Mononuclear cell (primary cell): ENCODE data around the gene PCDHGA3. TPM values are rescaled to one million over a fixed set of nuclear protein-coding genes. Genes with fewer than 3 reads are reported as not detected.
"Not testable (repeated sequence)": the region's sequence is repeated elsewhere in the genome, so short reads cannot be mapped to it uniquely, and the experiment has no call there.

Source experiments
- H3K27me3 ChIP-seq: 2 replicates; pipeline ENCODE4 v1.6.0; 2011; ENCODE audit warnings: low read length, control low read depth; ENCODE audit not compliant: insufficient read depth
- H3K4me1 ChIP-seq: 2 replicates; pipeline ENCODE4 v1.5.1; 2011; ENCODE audit warnings: mild to moderate bottlenecking, low read length, control low read depth; ENCODE audit not compliant: insufficient read depth
- H3K4me3 ChIP-seq: 2 replicates; pipeline ENCODE4 v1.5.1; 2011; ENCODE audit warnings: mild to moderate bottlenecking, low read length, moderate library complexity
- H3K9me3 ChIP-seq: 2 replicates; pipeline ENCODE4 v1.5.1; 2011; ENCODE audit warnings: low read depth, mild to moderate bottlenecking, control low read depth, low read length
- total RNA-seq: library from RNA; depleted of rRNA; stranded (reverse); fragments of >200 nt; gene quantifications from one replicate; pipeline ENCODE4 v1.2.3, GENCODE V29; 2012

Gene PCDHGA3
- total RNA-seq, 1 donor = 0.10 TPM

- not testable (repeated sequence) for H3K4me1 ChIP-seq, H3K9me3 ChIP-seq, H3K4me3 ChIP-seq
- peaks cover 91% of the 10 kb centered on the region for H3K27me3 ChIP-seq
Observed at GRCh38 chr5:141387557-141388311, 44.1 kb downstream of the PCDHGA3 start, which contains the start of gene PCDHGB4. PCDHGB4 (plus strand) TSS chr5:141387698; CDS start chr5:141387885, 187 bp downstream.

- Histone ChIP-seq H3K27me3 (peaks cover 91% of the 10 kb centered on the region), H3K4me3 (no peak overlapping the region), H3K4me1 (no peaks in the 10 kb centered on the region), H3K9me3 (peaks cover 9% of the 10 kb centered on the region)
Observed at GRCh38 chr5:141388661-141389060, 45.0 kb downstream of the PCDHGA3 start.

- Histone ChIP-seq H3K4me3 (no peak overlapping the region), H3K4me1 (no peaks in the 10 kb centered on the region), H3K27me3 (peaks cover 91% of the 10 kb centered on the region), H3K9me3 (peaks cover 12% of the 10 kb centered on the region)
Observed at GRCh38 chr5:141389153-141390042, 45.8 kb downstream of the PCDHGA3 start.

GRCh38 chr5:141392429-141393198 lies 49.0 kb downstream of the PCDHGA3 start, which contains the start of gene PCDHGA8:
PCDHGA8 (plus strand) TSS chr5:141392633; CDS start chr5:141392814, 181 bp downstream.
- Histone ChIP-seq H3K4me3 (no peak within 1 kb of the TSS), H3K27me3 (peaks cover 89% of the 10 kb centered on the region), H3K4me1 (no peaks in the 10 kb centered on the region), H3K9me3 (peaks cover 17% of the 10 kb centered on the region)

- H3K4me3 ChIP-seq = no peak overlapping the region
- no peaks in the 10 kb centered on the region for H3K4me1 ChIP-seq
- H3K9me3 ChIP-seq = peaks cover 17% of the 10 kb centered on the region
- peaks cover 90% of the 10 kb centered on the region for H3K27me3 ChIP-seq
Observed at GRCh38 chr5:141393267-141393666, 49.6 kb downstream of the PCDHGA3 start.

- H3K27me3 ChIP-seq = peaks cover 92% of the 10 kb centered on the region
- H3K9me3 ChIP-seq = peaks cover 17% of the 10 kb centered on the region
- not testable (repeated sequence) for H3K4me1 ChIP-seq, H3K4me3 ChIP-seq
Observed at GRCh38 chr5:141394401-141395187, 51.0 kb downstream of the PCDHGA3 start.

Other genes starting within 250 kb of the PCDHGA3 start
- 0.10 TPM for gene PCDHB2, start 249.2 kb upstream of the PCDHGA3 start, total RNA-seq
- under 0.01 TPM for gene PCDHB3, start 243.4 kb upstream of the PCDHGA3 start, total RNA-seq
- not detected for gene PCDHB4, start 222.0 kb upstream of the PCDHGA3 start, total RNA-seq
- gene PCDHB5, start 208.6 kb upstream of the PCDHGA3 start, total RNA-seq = 0.10 TPM
- not detected for gene PCDHB6, start 193.8 kb upstream of the PCDHGA3 start, total RNA-seq
- gene PCDHB7, start 171.2 kb upstream of the PCDHGA3 start, total RNA-seq = under 0.01 TPM
- gene PCDHB8, start 166.0 kb upstream of the PCDHGA3 start, total RNA-seq = not detected
- gene PCDHB16, start 161.4 kb upstream of the PCDHGA3 start, total RNA-seq = not detected
- 0.31 TPM for gene PCDHB9, start 156.7 kb upstream of the PCDHGA3 start, total RNA-seq
- not detected for gene PCDHB10, start 151.5 kb upstream of the PCDHGA3 start, total RNA-seq
- not detected for gene PCDHB11, start 144.2 kb upstream of the PCDHGA3 start, total RNA-seq
- gene PCDHB12, start 135.1 kb upstream of the PCDHGA3 start, total RNA-seq = not detected
- gene PCDHB13, start 129.9 kb upstream of the PCDHGA3 start, total RNA-seq = not detected
- gene PCDHB14, start 120.5 kb upstream of the PCDHGA3 start, total RNA-seq = not detected
- gene PCDHB15, start 98.4 kb upstream of the PCDHGA3 start, total RNA-seq = not detected
- gene SLC25A2, start 39.8 kb upstream of the PCDHGA3 start, total RNA-seq = 0.73 TPM
- gene TAF7, start 23.0 kb upstream of the PCDHGA3 start, total RNA-seq = 76.5 TPM
- not detected for gene PCDHGA1, start 13.3 kb upstream of the PCDHGA3 start, total RNA-seq
- gene PCDHGA2, start 5.1 kb upstream of the PCDHGA3 start, total RNA-seq = not detected
- gene PCDHGB1, start 6.3 kb downstream of the PCDHGA3 start, total RNA-seq = not detected
- 0.21 TPM for gene PCDHGA4, start 11.2 kb downstream of the PCDHGA3 start, total RNA-seq
- 0.63 TPM for gene PCDHGB2, start 16.2 kb downstream of the PCDHGA3 start, total RNA-seq
- 0.21 TPM for gene PCDHGA5, start 20.3 kb downstream of the PCDHGA3 start, total RNA-seq
- gene PCDHGB3, start 26.4 kb downstream of the PCDHGA3 start, total RNA-seq = 0.63 TPM
- gene PCDHGA6, start 30.1 kb downstream of the PCDHGA3 start, total RNA-seq = 0.10 TPM
- gene PCDHGA7, start 38.9 kb downstream of the PCDHGA3 start, total RNA-seq = 0.42 TPM
- gene PCDHGB4, start 43.9 kb downstream of the PCDHGA3 start, total RNA-seq = 0.31 TPM
- 0.10 TPM for gene PCDHGA8, start 48.8 kb downstream of the PCDHGA3 start, total RNA-seq
- 0.84 TPM for gene PCDHGB5, start 54.1 kb downstream of the PCDHGA3 start, total RNA-seq
- gene PCDHGA9, start 58.9 kb downstream of the PCDHGA3 start, total RNA-seq = 0.42 TPM
- gene PCDHGB6, start 64.2 kb downstream of the PCDHGA3 start, total RNA-seq = 0.63 TPM
- 0.52 TPM for gene PCDHGA10, start 69.2 kb downstream of the PCDHGA3 start, total RNA-seq
- 0.31 TPM for gene PCDHGB7, start 73.8 kb downstream of the PCDHGA3 start, total RNA-seq
- gene PCDHGA11, start 77.2 kb downstream of the PCDHGA3 start, total RNA-seq = 0.21 TPM
- gene PCDHGA12, start 86.7 kb downstream of the PCDHGA3 start, total RNA-seq = 0.10 TPM
- gene PCDHGC3, start 132.1 kb downstream of the PCDHGA3 start, total RNA-seq = 0.42 TPM
- 0.10 TPM for gene PCDHGC4, start 141.2 kb downstream of the PCDHGA3 start, total RNA-seq
- not detected for gene PCDHGC5, start 145.3 kb downstream of the PCDHGA3 start, total RNA-seq